Heart left ventricle (tissue), 13 donors: ENCODE measurements around the gene MTOR.

Experiments
- POLR2A ChIP-seq, 2 donors: fragments of 450-650 bp; IDR thresholded peaks; one replicate each; pipeline ENCODE4 v1.6.1; 2017; ENCODE audit warnings: antibody characterized with exemption in 2 of 2, mild to moderate bottlenecking in 2 of 2, moderate library complexity in 2 of 2
- TF ChIP-seq, protein P1 (sequence below), 12 donors: fragments of 200-600 bp; sonication (generic) in 4 of 12; IDR thresholded peaks; one replicate each; pipeline versions ENCODE4 v1.5.0 to v1.8.0; 2018 to 2022; ENCODE audit warnings: antibody characterized with exemption in 12 of 12, mild to moderate bottlenecking in 5 of 12
- donor health status: ischemic (EF 13 %, LVEDD 7.1; RV severe dilation, severe dysfunction).
- donor health status: DM: no; HTN: yes; CAD: no.
- donor health status: DM: no; HTN: no; CAD: no.
- donor health status: ischemic (EF 25% LVEDD 6.9; RV normal size, moderate dysfunction).
- donor health status: ischemic (EF 25% LVEDD 5.7; RV mildly dilated, moderate dysfunction).
- donor health status: ischemic (EF 35%, LVEDD 5.7; RV mildly dilated, moderate dysfunction).
- donor health status: nonischemic (EF 11% LVEDD 7.7; RV severe dilation, severe dysfunction).
- donor health status: DM: yes; HTN: yes; CAD: no.
- donor health status: PGD.
- donor health status: ischemic (EF 29% LVEDD 5.4; RV normal size, mild dysfunction).
- donor health status: nonischemic (EF 23%, LVEDD 6.1; RV moderate dilation, normal function).

DNA sequence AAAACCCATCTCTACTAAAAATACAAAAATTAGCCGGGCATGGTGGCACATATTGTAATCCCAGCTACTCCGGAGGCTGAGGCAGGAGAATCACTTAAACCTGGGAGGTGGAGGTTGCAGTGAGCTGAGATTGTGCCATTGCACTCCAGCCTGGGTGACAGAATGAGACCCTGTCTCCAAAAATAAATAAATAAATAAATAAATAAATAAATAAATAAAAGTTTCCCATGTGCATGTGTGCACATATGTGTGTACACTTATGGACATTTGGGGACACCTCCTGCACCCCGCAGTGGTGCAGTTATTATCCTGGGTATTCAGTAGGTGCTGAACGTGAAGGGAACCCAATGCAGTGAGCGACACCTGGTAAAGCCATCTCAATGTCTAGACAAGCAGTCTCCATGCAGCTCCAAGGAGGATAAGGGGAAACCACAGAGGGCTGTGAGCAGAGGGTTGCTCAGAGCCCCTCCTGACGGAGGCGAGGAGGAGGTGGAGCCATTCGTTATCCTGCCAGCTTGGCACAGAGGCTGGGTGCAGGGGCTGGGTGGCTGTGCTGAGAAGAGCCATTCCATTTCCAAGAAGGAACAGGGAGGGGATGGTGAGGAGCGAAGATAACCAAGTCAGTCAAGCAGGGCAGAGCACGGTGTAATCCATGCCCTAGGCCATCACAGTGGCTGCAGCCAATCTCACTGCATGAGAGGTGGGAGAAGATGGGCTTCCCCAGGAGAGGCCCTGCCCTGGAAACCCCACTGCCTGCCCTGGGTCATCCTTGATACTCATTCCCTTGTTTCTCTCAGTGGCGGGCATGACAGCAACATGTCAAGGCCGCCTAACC, 36.3 kb upstream of the MTOR start:
- TF ChIP-seq, protein P1, sequence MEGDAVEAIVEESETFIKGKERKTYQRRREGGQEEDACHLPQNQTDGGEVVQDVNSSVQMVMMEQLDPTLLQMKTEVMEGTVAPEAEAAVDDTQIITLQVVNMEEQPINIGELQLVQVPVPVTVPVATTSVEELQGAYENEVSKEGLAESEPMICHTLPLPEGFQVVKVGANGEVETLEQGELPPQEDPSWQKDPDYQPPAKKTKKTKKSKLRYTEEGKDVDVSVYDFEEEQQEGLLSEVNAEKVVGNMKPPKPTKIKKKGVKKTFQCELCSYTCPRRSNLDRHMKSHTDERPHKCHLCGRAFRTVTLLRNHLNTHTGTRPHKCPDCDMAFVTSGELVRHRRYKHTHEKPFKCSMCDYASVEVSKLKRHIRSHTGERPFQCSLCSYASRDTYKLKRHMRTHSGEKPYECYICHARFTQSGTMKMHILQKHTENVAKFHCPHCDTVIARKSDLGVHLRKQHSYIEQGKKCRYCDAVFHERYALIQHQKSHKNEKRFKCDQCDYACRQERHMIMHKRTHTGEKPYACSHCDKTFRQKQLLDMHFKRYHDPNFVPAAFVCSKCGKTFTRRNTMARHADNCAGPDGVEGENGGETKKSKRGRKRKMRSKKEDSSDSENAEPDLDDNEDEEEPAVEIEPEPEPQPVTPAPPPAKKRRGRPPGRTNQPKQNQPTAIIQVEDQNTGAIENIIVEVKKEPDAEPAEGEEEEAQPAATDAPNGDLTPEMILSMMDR (IDR thresholded peaks at IDR 0.05), result no peak
- no peak for TF ChIP-seq POLR2A (IDR thresholded peaks at IDR 0.05)
